ENCODE data around the gene MMP24.

DNA sequence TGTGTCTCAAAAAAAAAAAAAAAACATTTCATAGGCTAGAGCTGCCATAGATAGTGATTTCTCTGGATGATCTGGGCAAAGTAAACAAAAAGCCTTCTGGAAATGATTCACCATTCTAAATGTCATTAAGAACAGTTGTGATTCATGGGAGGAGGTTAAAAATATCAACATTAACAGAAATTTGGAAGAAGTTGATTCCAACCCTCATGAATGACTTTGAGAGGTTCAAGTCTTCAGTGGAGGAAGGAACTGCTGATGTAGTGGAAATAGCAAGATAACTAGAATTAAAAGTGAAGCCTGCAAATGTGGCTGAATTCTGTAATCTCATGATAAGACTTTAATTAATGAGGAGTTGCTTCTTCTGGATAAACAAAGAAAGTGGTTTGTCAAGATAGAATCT, 26.8 kb upstream of the MMP24 start:
- TF ChIP-seq, protein P1, sequence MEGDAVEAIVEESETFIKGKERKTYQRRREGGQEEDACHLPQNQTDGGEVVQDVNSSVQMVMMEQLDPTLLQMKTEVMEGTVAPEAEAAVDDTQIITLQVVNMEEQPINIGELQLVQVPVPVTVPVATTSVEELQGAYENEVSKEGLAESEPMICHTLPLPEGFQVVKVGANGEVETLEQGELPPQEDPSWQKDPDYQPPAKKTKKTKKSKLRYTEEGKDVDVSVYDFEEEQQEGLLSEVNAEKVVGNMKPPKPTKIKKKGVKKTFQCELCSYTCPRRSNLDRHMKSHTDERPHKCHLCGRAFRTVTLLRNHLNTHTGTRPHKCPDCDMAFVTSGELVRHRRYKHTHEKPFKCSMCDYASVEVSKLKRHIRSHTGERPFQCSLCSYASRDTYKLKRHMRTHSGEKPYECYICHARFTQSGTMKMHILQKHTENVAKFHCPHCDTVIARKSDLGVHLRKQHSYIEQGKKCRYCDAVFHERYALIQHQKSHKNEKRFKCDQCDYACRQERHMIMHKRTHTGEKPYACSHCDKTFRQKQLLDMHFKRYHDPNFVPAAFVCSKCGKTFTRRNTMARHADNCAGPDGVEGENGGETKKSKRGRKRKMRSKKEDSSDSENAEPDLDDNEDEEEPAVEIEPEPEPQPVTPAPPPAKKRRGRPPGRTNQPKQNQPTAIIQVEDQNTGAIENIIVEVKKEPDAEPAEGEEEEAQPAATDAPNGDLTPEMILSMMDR (IDR thresholded peaks at IDR 0.05; ENCODE audit: low read length) = no peak
- no peak for TF ChIP-seq EZH2 (IDR thresholded peaks at IDR 0.05; ENCODE audit: borderline replicate concordance, low read length)

All from OCI-LY1 (cell line).